GM12891 (cell line): ENCODE data around the gene SPCS1.

Experiments used
- POLR2A ChIP-seq: IDR thresholded peaks from 2 replicates; pipeline ENCODE4 v1.6.1; 2011; ENCODE audit warnings: low read depth, low read length, control low read depth
- POLR2AphosphoS5 ChIP-seq: IDR thresholded peaks from 2 replicates; pipeline ENCODE4 v1.6.1; 2011; ENCODE audit warnings: low read depth, low read length, control low read depth

DNA sequence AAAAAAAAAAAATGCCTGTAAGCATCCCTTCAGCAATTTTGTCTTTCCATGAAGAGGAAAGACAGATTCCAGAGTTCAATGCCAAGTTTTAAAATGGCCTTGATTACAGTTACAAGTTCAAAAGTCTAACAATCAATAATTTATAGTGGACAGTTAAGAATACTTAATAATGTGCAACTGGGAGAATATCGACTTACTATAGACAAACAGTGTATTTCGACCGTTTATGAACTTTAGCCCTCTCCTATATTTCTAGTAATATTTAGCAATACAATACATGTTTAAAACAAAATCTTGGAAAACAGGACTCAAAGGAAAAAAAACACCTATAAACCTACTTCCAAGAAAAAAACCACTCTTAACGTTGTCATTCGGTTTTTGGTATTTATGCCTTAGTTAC, 21.7 kb upstream of the SPCS1 start:
- TF ChIP-seq POLR2A (no peak), POLR2AphosphoS5 (no peak)
